ENCODE measurements around the gene CIDEA.

CIDEA gene

GRCh38 chr18:12291161-12291560 is 37.0 kb downstream of the CIDEA start:
- no peak for DNase-seq
- TF ChIP-seq POLR2A (IDR thresholded peaks at IDR 0.05; ENCODE audit: low read length) (no peak), GATA1 (IDR thresholded peaks at IDR 0.05; ENCODE audit: low read depth, low read length) (no peak)

- TF ChIP-seq POLR2A (IDR thresholded peaks at IDR 0.05; ENCODE audit: low read length): no peak
- TF ChIP-seq GATA1 (IDR thresholded peaks at IDR 0.05; ENCODE audit: low read depth, low read length): no peak
- DNase-seq: no peak
These were observed 37.5 kb downstream of the CIDEA start for GRCh38 chr18:12291690-12292089.

- TF ChIP-seq POLR2A (IDR thresholded peaks at IDR 0.05; ENCODE audit: low read length): no peak
- TF ChIP-seq GATA1 (IDR thresholded peaks at IDR 0.05; ENCODE audit: low read depth, low read length): no peak
- DNase-seq: no peak
These were observed 39.7 kb downstream of the CIDEA start for GRCh38 chr18:12293831-12294230.

GRCh38 chr18:12295389-12296086 is 41.4 kb downstream of the CIDEA start:
- no peak for DNase-seq
- no peak for TF ChIP-seq GATA1 (IDR thresholded peaks at IDR 0.05; ENCODE audit: low read depth, low read length)
- TF ChIP-seq POLR2A (IDR thresholded peaks at IDR 0.05; ENCODE audit: low read length): no peak

GRCh38 chr18:12296087-12296403 is 41.9 kb downstream of the CIDEA start:
- TF ChIP-seq GATA1 (IDR thresholded peaks at IDR 0.05; ENCODE audit: low read depth, low read length) (no peak), POLR2A (IDR thresholded peaks at IDR 0.05; ENCODE audit: low read length) (no peak)
- peak; percentile 87 to 89 for DNase-seq

GRCh38 chr18:12296457-12296856 is 42.3 kb downstream of the CIDEA start:
- no peak for TF ChIP-seq POLR2A (IDR thresholded peaks at IDR 0.05; ENCODE audit: low read length)
- no peak for TF ChIP-seq GATA1 (IDR thresholded peaks at IDR 0.05; ENCODE audit: low read depth, low read length)
- DNase-seq: no peak

GRCh38 chr18:12299862-12300261 is 45.7 kb downstream of the CIDEA start:
- no peak for DNase-seq
- no peak for TF ChIP-seq POLR2A (IDR thresholded peaks at IDR 0.05; ENCODE audit: low read length)
- TF ChIP-seq GATA1 (IDR thresholded peaks at IDR 0.05; ENCODE audit: low read depth, low read length): no peak

DNA sequence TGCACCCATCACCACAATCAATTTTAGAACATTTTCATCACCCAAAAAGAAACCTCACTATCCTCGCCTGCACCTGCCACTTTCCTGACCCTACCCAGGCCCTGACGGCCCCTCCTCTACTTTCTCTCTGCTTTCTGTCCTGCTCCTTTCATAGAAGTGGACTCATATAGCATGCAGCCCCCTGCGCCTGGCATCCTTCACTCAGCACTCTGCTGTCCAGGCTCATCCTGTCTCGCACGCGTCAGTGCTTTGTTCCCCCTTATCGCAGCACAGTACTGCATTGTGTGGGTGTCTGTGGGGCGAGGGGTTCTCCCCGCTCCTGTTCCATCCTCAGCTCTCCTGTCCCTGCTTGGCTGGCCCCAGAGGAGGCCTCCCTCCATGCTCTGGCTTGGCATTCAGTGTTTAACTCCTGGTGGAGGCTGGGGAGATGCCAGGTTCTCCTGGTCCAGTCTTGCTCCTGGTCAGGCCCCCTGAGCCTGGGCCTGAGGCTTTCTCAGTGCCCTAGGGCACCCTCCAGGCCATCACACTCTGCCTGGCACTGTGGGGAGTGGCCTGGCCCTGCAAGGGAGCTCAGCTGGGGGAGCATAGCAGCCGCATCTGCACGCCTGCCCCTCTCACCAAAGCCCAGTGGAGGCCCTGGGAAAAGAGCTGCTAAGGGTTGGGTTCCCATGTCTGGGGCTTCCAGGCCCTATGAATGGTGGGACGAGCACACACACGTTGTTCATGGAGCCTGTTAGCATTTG is 47.3 kb downstream of the CIDEA start:
- TF ChIP-seq POLR2A (IDR thresholded peaks at IDR 0.05; ENCODE audit: low read length) (no peak), GATA1 (IDR thresholded peaks at IDR 0.05; ENCODE audit: low read depth, low read length) (no peak)
- no peak for DNase-seq

- TF ChIP-seq GATA1 (IDR thresholded peaks at IDR 0.05; ENCODE audit: low read depth, low read length) (peak; percentile 24), POLR2A (IDR thresholded peaks at IDR 0.05; ENCODE audit: low read length) (peak; percentile 34)
- peak; percentile 96 to 100 for DNase-seq
These were observed 48.4 kb downstream of the CIDEA start for GRCh38 chr18:12302391-12303147.

- no peak for TF ChIP-seq POLR2A (IDR thresholded peaks at IDR 0.05; ENCODE audit: low read length)
- TF ChIP-seq GATA1 (IDR thresholded peaks at IDR 0.05; ENCODE audit: low read depth, low read length): no peak
- DNase-seq: no peak
These were observed 50.4 kb downstream of the CIDEA start for GRCh38 chr18:12304351-12305210.

DNA sequence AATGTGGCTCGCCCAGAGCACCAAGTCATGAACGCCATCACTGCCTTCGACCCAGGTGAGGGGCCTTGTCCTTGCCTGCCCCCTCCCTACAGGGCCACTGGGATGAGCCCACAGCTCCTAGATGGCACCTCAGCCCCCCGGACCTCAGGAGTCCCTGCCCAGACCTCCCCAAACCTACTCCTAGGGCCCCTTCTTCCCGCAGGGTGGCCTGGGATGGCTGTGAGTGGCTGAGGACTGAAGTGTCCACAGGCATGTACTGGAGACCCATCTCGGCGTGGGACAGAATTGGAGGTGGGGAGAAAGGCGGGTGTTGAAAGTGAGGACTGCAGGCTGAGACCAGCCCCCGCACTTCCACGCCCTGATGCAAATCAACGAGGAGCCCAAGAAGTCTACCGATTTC is 51.0 kb downstream of the CIDEA start:
- DNase-seq: no peak

DNA sequence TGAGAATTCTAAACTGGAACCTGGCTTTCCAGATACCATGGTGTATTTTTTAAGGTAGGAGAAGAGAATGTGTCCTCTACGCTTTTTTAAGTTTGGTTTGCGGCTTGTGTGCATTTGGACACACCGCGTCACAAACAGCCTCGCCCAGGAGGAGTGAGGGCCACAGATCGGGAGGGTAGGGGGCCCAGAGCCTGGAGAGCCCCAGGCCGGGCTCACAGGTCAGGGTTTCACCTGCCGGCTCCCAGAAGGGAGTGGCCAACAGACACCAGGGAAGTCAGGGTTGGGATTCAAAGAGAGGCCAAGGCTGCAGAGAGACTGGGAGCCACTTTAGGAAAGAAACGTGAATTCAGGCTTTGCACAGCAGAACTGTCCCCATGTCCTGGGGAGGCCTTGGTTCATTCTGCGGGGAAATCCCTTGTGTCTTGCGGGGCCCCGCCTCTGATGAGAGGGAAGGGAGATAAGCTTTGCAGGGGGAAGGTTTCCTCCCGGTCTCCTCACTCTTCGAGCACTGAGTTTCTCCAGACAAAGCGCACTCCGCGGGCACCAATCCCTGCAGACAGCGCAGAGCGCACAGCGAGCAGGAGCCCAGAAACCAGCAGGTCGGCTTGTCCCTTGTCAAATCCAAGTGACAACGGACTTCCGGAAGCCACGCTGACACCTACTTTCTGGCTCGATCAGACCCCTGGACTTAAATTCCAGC is 51.9 kb downstream of the CIDEA start:
- TF ChIP-seq POLR2A (IDR thresholded peaks at IDR 0.05; ENCODE audit: low read length): no peak
- TF ChIP-seq GATA1 (IDR thresholded peaks at IDR 0.05; ENCODE audit: low read depth, low read length): no peak
- DNase-seq: peak; percentile 76 to 81

More for the DNA sequence above, 51.0 kb downstream of the CIDEA start:
- no peak for TF ChIP-seq POLR2A (IDR thresholded peaks at IDR 0.05; ENCODE audit: low read length)
- no peak for TF ChIP-seq GATA1 (IDR thresholded peaks at IDR 0.05; ENCODE audit: low read depth, low read length)

All from erythroblast (primary cell).